Mucosa of rectum (tissue), 2 donors: ENCODE data around the gene SLC29A1.

Source experiments
- H3K27ac ChIP-seq, 2 donors: one replicate each; pipeline ENCODE4 v1.7.0; 2013; ENCODE audit warnings: inconsistent platforms in 2 of 2, low read depth in 2 of 2, low read length in 2 of 2
- H3K27me3 ChIP-seq, 2 donors: one replicate each; pipeline ENCODE4 v1.7.0; 2013; ENCODE audit warnings: low read length in 2 of 2; ENCODE audit not compliant: control insufficient read depth in 2 of 2, insufficient read depth in 2 of 2
- H3K36me3 ChIP-seq, 2 donors: one replicate each; pipeline ENCODE4 v1.7.0; 2013; ENCODE audit warnings: low read length in 2 of 2; ENCODE audit not compliant: control insufficient read depth in 2 of 2, insufficient read depth in 2 of 2
- H3K4me1 ChIP-seq, 2 donors: one replicate each; pipeline ENCODE4 v1.7.0; 2013; ENCODE audit warnings: low read length in 2 of 2, mild to moderate bottlenecking in 1 of 2; ENCODE audit not compliant: control insufficient read depth in 2 of 2, insufficient read depth in 2 of 2
- H3K4me3 ChIP-seq, 2 donors: one replicate each; pipeline ENCODE4 v1.7.0; 2013; ENCODE audit warnings: low read length in 2 of 2
- H3K9ac ChIP-seq, 2 donors: one replicate each; pipeline ENCODE4 v1.7.0; 2013; ENCODE audit warnings: low read length in 2 of 2, low read depth in 1 of 2, mild to moderate bottlenecking in 1 of 2
- H3K9me3 ChIP-seq, 2 donors: one replicate each; pipeline ENCODE4 v1.7.0; 2013; ENCODE audit warnings: low read length in 2 of 2; ENCODE audit not compliant: control insufficient read depth in 2 of 2
- donor health status: healthy.
- donor health status: Normal muscosa, but diverticular disease.

SLC29A1 gene

GRCh38 chr6:44275749-44276648 lies 52.6 kb downstream of the SLC29A1 start:
- Histone ChIP-seq H3K27ac (no peak overlapping the region), H3K27me3 (peaks cover 48 to 78% of the 10 kb centered on the region in 2 donors), H3K9me3 (no peaks in the 10 kb centered on the region), H3K4me1 (peaks cover 0 to 3% of the 10 kb centered on the region in 2 donors), H3K36me3 (no peaks in the 10 kb centered on the region), H3K4me3 (no peak overlapping the region), H3K9ac (no peak overlapping the region)

GRCh38 chr6:44276667-44277640 lies 53.6 kb downstream of the SLC29A1 start:
- Histone ChIP-seq H3K27ac (no peak overlapping the region), H3K36me3 (no peaks in the 10 kb centered on the region), H3K4me1 (peaks cover 0 to 3% of the 10 kb centered on the region in 2 donors), H3K27me3 (peaks cover 40 to 69% of the 10 kb centered on the region in 2 donors), H3K9me3 (no peaks in the 10 kb centered on the region), H3K4me3 (no peak overlapping the region), H3K9ac (no peak overlapping the region)

- H3K4me1 ChIP-seq: peaks cover 0 to 3% of the 10 kb centered on the region in 2 donors
- no peak overlapping the region for H3K4me3 ChIP-seq
- H3K36me3 ChIP-seq: no peaks in the 10 kb centered on the region
- H3K27ac ChIP-seq: no peak overlapping the region
- no peak overlapping the region for H3K9ac ChIP-seq
- H3K9me3 ChIP-seq: no peaks in the 10 kb centered on the region
- H3K27me3 ChIP-seq: peaks cover 39 to 64% of the 10 kb centered on the region in 2 donors
Measured at GRCh38 chr6:44277763-44278162, 54.4 kb downstream of the SLC29A1 start.

- Histone ChIP-seq H3K9ac (no peak overlapping the region), H3K4me3 (no peak overlapping the region), H3K27ac (no peak overlapping the region), H3K4me1 (peaks cover 0 to 3% of the 10 kb centered on the region in 2 donors), H3K36me3 (no peaks in the 10 kb centered on the region), H3K9me3 (no peaks in the 10 kb centered on the region), H3K27me3 (peaks cover 34 to 64% of the 10 kb centered on the region in 2 donors)
Measured at GRCh38 chr6:44278315-44278714, 54.9 kb downstream of the SLC29A1 start.

- Histone ChIP-seq H3K27ac (no peak overlapping the region), H3K27me3 (peaks cover 27 to 60% of the 10 kb centered on the region in 2 donors)
Measured at GRCh38 chr6:44278774-44279697, 55.6 kb downstream of the SLC29A1 start.

More at GRCh38 chr6:44278774-44279697, 55.6 kb downstream of the SLC29A1 start:
- no peaks in the 10 kb centered on the region for H3K9me3 ChIP-seq
- H3K36me3 ChIP-seq: no peaks in the 10 kb centered on the region
- no peak overlapping the region for H3K4me3 ChIP-seq
- no peak overlapping the region for H3K9ac ChIP-seq
- H3K4me1 ChIP-seq: peaks cover 0 to 3% of the 10 kb centered on the region in 2 donors
